H1 (cell line): ENCODE data around the gene CIZ1. TPM values are rescaled to one million over a fixed set of nuclear protein-coding genes. Genes with fewer than 3 reads are reported as not detected.

Source experiments
- E2F6 ChIP-seq: IDR thresholded peaks from 2 replicates; pipeline ENCODE4 v1.6.1; 2012; ENCODE audit warnings: inconsistent platforms
- NANOG ChIP-seq: IDR thresholded peaks from 2 replicates; pipeline ENCODE4 v1.6.1; 2011; ENCODE audit warnings: low read length, low read depth, mild to moderate bottlenecking, inconsistent platforms; ENCODE audit not compliant: insufficient read depth, poor library complexity, severe bottlenecking
- POU5F1 ChIP-seq: IDR thresholded peaks from 2 replicates; pipeline ENCODE4 v1.6.1; 2011; ENCODE audit warnings: low read depth, mild to moderate bottlenecking, low read length, moderate library complexity
- SP2 ChIP-seq: IDR thresholded peaks from 2 replicates; pipeline ENCODE4 v1.6.1; 2012; ENCODE audit warnings: mild to moderate bottlenecking, low read length, inconsistent platforms
- USF2 ChIP-seq: IDR thresholded peaks from 2 replicates; pipeline ENCODE4 v1.6.1; 2011; ENCODE audit warnings: low read length, improper control_type of control experiment
- polyA plus RNA-seq, 7 experiments: library from polyadenylated mRNA; depleted of rRNA in 3 of 7; stranded (reverse) in 5 of 7; unstranded in 2 of 7; fragments of >200 nt in 5 of 7; fragments of 200-250 nt in 2 of 7; gene quantifications; 1 replicate in 5 of 7; 2 replicates in 1 of 7; 4 replicates in 1 of 7; pipeline versions ENCODE4 v1.2.1 to v1.2.3, GENCODE V29; 2011 to 2013; ENCODE audit warnings: missing spikeins in 2 of 7, mixed read lengths in 2 of 7
- total RNA-seq: library from RNA; stranded (reverse); fragmentation: NEBNext Ultra II Directional; extraction: Animal tissue kit (Norgen Biotek cat#: 25700); gene quantifications from 2 replicates; pipeline ENCODE4 v1.2.1, GENCODE V29; 2021

Gene CIZ1
- total and polyA plus RNA-seq, 2 of the 8 experiments (the other 6 are each of a cell fraction or from before 2014, with no cell fraction given): 66.0 to 107 TPM

- TF ChIP-seq E2F6 (no peak), SP2 (no peak), POU5F1 (no peak), USF2 (no peak), NANOG (no peak)
These were observed 42.2 kb downstream of the CIZ1 start, which contains the start of gene LCN2 (continued) for GRCh38 chr9:128149001-128149701.
